Adipocyte (in vitro differentiated cells): ENCODE measurements around the gene SLC9A7.
A peak's percentile ranks its signal among the peaks of the same experiment; 100 is the strongest.

Experiments used
- DNase-seq: peaks from one replicate; pipeline ENCODE4 v3.0.0-alpha.2; 2015; ENCODE audit warnings: low read depth
- H3K27me3 ChIP-seq: replicated peaks from 2 replicates; pipeline ENCODE4 v1.7.0; 2013; ENCODE audit warnings: mild to moderate bottlenecking, low read length, moderate library complexity; ENCODE audit not compliant: control insufficient read depth, insufficient read depth
- H3K36me3 ChIP-seq: 2 replicates; pipeline ENCODE4 v1.7.0; 2013; ENCODE audit warnings: low read length, mild to moderate bottlenecking, moderate library complexity; ENCODE audit not compliant: control insufficient read depth, insufficient read depth, severe bottlenecking
- H3K4me1 ChIP-seq: 2 replicates; pipeline ENCODE4 v1.7.0; 2013; ENCODE audit warnings: mild to moderate bottlenecking, low read length, moderate library complexity; ENCODE audit not compliant: control insufficient read depth, insufficient read depth
- H3K4me3 ChIP-seq: 2 replicates; pipeline ENCODE4 v1.7.0; 2013; ENCODE audit warnings: mild to moderate bottlenecking, low read length, moderate library complexity
- H3K9ac ChIP-seq: 2 replicates; pipeline ENCODE4 v1.7.0; 2013; ENCODE audit warnings: mild to moderate bottlenecking, low read length, moderate library complexity
- H3K9me3 ChIP-seq: 2 replicates; pipeline ENCODE4 v1.7.0; 2013; ENCODE audit warnings: mild to moderate bottlenecking, low read length, moderate library complexity; ENCODE audit not compliant: control insufficient read depth

The SLC9A7 gene

GRCh38 chrX:46637938-46638337 is 121.0 kb downstream of the SLC9A7 start:
- no peak overlapping the region for H3K9ac ChIP-seq
- no peaks in the 10 kb centered on the region for H3K9me3 ChIP-seq
- no peak for DNase-seq
- H3K36me3 ChIP-seq, result no peaks in the 10 kb centered on the region
- no peak overlapping the region for H3K4me3 ChIP-seq
- no peaks in the 10 kb centered on the region for H3K27me3 ChIP-seq
- H3K4me1 ChIP-seq, result peaks cover 29% of the 10 kb centered on the region

- Histone ChIP-seq H3K36me3 (no peaks in the 10 kb centered on the region), H3K27me3 (no peaks in the 10 kb centered on the region), H3K9me3 (no peaks in the 10 kb centered on the region), H3K4me3 (no peak overlapping the region), H3K4me1 (peaks cover 34% of the 10 kb centered on the region), H3K9ac (no peak overlapping the region)
- no peak for DNase-seq
Observed at GRCh38 chrX:46636223-46636622, 122.7 kb downstream of the SLC9A7 start.

GRCh38 chrX:46635186-46635585 is 123.7 kb downstream of the SLC9A7 start:
- Histone ChIP-seq H3K4me3 (no peak overlapping the region), H3K4me1 (peaks cover 35% of the 10 kb centered on the region), H3K9me3 (no peaks in the 10 kb centered on the region), H3K9ac (no peak overlapping the region), H3K36me3 (no peaks in the 10 kb centered on the region), H3K27me3 (no peaks in the 10 kb centered on the region)
- DNase-seq, result no peak

DNA sequence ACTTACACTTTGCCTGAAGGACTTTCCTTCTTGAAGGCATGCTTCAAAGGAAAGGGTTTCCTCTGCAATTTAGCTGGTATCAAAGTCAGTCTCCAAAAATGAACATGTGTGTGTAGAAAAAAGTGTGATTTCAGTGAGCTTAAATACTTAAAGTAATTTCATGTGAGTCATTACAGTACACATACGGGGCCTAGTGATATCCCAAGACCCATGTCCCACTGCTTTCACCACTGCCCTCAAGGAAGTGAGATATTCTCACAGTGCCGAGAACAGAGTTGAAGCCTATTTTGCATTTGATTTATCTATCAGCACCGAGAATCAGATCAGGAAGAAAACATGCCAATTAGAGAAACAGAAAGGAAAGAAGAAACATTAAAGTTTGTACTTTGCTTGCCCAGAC is 124.3 kb downstream of the SLC9A7 start:
- H3K4me3 ChIP-seq, result no peak overlapping the region
- H3K9me3 ChIP-seq, result no peaks in the 10 kb centered on the region
- H3K4me1 ChIP-seq, result peaks cover 42% of the 10 kb centered on the region
- no peak for DNase-seq
- H3K27me3 ChIP-seq, result no peaks in the 10 kb centered on the region
- H3K36me3 ChIP-seq, result no peaks in the 10 kb centered on the region
- H3K9ac ChIP-seq, result no peak overlapping the region

- peaks cover 49% of the 10 kb centered on the region for H3K4me1 ChIP-seq
- no peak overlapping the region for H3K4me3 ChIP-seq
- H3K9ac ChIP-seq, result no peak overlapping the region
- no peaks in the 10 kb centered on the region for H3K9me3 ChIP-seq
- peak; percentile 51 for DNase-seq
- H3K36me3 ChIP-seq, result no peaks in the 10 kb centered on the region
- H3K27me3 ChIP-seq, result no peaks in the 10 kb centered on the region
Observed at GRCh38 chrX:46630141-46630540, 128.8 kb downstream of the SLC9A7 start.

DNA sequence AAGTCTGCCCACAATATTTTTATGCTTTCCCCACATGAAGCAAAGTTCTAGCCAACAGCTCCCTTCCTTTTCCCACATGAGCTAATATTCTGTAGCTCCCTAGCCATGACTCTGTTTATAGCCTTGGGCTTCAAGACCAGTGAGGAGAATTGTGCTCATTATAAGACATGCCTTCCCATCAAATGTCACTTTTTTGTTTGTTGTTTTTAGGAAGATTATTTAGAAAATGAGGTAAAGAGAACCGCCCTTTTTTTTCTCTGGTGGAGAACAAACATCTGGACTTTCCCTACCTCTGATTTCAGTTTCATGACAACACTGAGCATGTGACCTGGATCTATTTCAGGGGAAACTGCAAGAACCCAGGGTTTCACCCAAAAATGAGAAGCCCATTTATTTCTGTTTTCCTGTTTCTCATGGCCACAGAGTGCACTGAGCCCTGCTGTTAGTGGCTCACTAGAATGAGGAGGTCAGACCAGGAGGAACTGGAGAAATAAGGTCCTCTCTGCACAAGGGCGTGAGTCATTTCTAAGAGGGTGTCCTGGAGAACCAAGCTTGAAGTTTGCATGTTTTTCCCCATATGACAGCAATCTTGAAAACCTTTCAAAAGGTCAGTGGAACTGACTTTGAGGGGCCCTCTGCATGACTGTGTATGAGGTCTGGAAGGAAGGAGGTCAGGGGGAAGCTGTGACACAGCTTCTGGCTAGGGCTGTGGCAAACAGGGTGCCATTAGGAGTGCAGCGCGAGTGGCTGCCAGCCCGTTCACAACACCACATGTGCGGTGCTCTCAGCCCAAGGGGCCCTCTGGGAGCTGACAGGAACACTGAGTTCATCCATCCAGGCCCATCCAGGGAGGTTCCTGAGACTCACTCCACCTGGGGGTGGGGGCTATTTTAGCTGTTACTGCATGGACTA is 130.2 kb downstream of the SLC9A7 start:
- Histone ChIP-seq H3K9me3 (no peaks in the 10 kb centered on the region), H3K4me1 (peaks cover 43% of the 10 kb centered on the region), H3K9ac (peak overlapping the region; percentile 5), H3K4me3 (no peak overlapping the region), H3K36me3 (no peaks in the 10 kb centered on the region), H3K27me3 (no peaks in the 10 kb centered on the region)
- DNase-seq, result peak; percentile 39

DNA sequence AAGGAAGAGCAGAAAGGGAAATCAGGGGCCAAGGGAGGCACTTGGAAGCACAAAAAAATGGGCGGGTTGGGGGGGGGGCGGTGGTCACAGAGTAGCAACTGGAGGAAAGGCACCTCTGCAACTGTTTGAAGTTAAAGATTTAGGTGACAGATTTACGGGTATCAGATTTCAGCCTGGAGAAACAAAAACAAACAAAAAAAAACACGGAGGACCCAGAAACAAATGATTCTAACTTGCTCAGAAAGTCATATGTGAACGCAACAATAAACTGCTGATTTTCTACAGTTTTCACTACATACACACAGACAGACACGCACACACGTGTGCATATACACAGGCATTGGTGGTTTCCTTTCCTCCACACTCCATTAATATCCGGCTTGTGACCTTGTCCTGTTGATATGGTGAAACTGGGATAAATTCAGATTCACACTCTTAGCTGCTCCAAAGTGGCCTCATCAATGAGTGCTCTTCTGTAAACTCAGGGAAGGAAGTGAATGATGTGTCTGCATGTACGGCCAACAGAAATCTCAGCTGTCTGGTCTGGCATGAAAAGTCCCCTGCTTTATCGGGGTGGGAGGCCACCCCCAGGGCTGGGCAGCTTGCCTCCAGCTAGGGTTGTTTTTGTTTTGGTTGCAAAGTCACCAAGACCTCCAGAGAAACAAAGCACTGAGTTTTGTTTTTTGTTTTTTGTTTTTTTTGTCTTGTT is 131.1 kb downstream of the SLC9A7 start:
- Histone ChIP-seq H3K4me1 (peaks cover 40% of the 10 kb centered on the region), H3K9ac (no peak overlapping the region), H3K9me3 (no peaks in the 10 kb centered on the region), H3K36me3 (no peaks in the 10 kb centered on the region), H3K27me3 (no peaks in the 10 kb centered on the region), H3K4me3 (no peak overlapping the region)
- no peak for DNase-seq

DNA sequence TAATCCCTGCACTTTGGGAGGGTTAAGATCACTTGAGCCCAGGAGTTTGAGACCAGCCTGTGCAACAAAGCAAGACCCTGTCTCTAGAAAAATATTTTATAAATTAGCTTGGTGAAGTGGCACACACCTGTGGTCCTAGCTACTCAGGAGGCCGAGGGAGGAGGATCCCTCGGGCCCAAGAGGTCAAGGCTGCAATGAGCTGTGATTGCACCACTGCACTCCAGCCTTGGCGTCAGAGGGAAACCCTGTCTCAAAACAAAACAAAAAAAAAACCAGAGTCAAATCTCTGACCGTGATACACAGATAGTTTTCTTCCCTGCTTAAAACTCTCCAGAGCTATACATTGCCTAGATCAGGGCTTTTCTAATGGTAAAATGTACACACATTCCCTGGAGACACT is 131.9 kb downstream of the SLC9A7 start:
- Histone ChIP-seq H3K36me3 (no peaks in the 10 kb centered on the region), H3K9ac (no peak overlapping the region), H3K4me3 (no peak overlapping the region), H3K27me3 (no peaks in the 10 kb centered on the region), H3K4me1 (peaks cover 36% of the 10 kb centered on the region), H3K9me3 (no peaks in the 10 kb centered on the region)
- no peak for DNase-seq

DNA sequence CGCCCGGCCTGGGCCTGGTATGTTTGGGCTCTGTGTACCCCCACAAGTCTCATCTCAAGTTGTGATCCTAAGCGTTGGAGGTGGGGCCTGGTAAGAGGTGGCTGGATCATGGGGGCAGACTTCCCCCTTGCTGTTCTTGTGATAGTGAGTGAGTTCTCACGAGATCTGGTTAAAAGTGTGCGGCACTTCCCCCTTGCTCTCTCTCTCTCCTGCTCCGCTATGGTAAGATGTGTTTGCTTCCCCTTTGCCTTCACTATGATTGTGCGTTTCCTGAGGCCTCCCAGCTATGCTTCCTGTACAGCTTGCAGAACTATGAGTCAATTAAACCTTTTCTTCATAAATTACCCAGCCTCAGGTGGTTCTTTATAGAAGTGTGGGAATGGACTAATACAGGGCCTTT is 132.4 kb downstream of the SLC9A7 start:
- DNase-seq, result no peak
- Histone ChIP-seq H3K9ac (no peak overlapping the region), H3K9me3 (no peaks in the 10 kb centered on the region), H3K4me1 (peaks cover 36% of the 10 kb centered on the region), H3K27me3 (peaks cover 3% of the 10 kb centered on the region), H3K4me3 (no peak overlapping the region), H3K36me3 (no peaks in the 10 kb centered on the region)

- no peak overlapping the region for H3K4me3 ChIP-seq
- H3K9ac ChIP-seq, result no peak overlapping the region
- H3K36me3 ChIP-seq, result no peaks in the 10 kb centered on the region
- no peak for DNase-seq
- H3K27me3 ChIP-seq, result peaks cover 5% of the 10 kb centered on the region
- H3K9me3 ChIP-seq, result peaks cover 6% of the 10 kb centered on the region
- H3K4me1 ChIP-seq, result peaks cover 25% of the 10 kb centered on the region
Observed at GRCh38 chrX:46624090-46624786, 134.7 kb downstream of the SLC9A7 start.

GRCh38 chrX:46621572-46621971 is 137.3 kb downstream of the SLC9A7 start:
- peaks cover 21% of the 10 kb centered on the region for H3K9me3 ChIP-seq
- peaks cover 5% of the 10 kb centered on the region for H3K27me3 ChIP-seq
- H3K36me3 ChIP-seq, result no peaks in the 10 kb centered on the region
- no peak for DNase-seq
- H3K4me3 ChIP-seq, result no peak overlapping the region
- H3K4me1 ChIP-seq, result peaks cover 5% of the 10 kb centered on the region
- no peak overlapping the region for H3K9ac ChIP-seq
